Calu3 (cell line): ENCODE data around the gene KDM5C. TPM values are rescaled to one million over a fixed set of nuclear protein-coding genes. Genes with fewer than 3 reads are reported as not detected.

Experiments used
- BruUV-seq: library from RNA; stranded (reverse); fragments of 400-500 nt; replicated peaks from 2 replicates; lab custom pipeline; 2021; lab: Mats Ljungman, UMichigan
- CTCF ChIA-PET: fragments of 300-600 bp; sonication (Branson Sonifier 250); formaldehyde crosslinking; loops from one replicate; lab custom pipeline; 2022; ENCODE audit warnings: antibody characterized with exemption; lab: Charles Lee
- DNase-seq: peaks from one replicate; pipeline ENCODE4 v3.0.0; 2022
- H3K27ac Mint-ChIP-seq: one replicate; pipeline ENCODE4 v1.8.0; 2022; ENCODE audit warnings: mixed read lengths; ENCODE audit not compliant: unreplicated experiment
- H3K27me3 Mint-ChIP-seq: one replicate; pipeline ENCODE4 v1.8.0; 2022; ENCODE audit warnings: mixed read lengths; ENCODE audit not compliant: unreplicated experiment
- H3K36me3 Mint-ChIP-seq: one replicate; pipeline ENCODE4 v1.8.0; 2022; ENCODE audit warnings: mild to moderate bottlenecking, moderate library complexity, mixed read lengths; ENCODE audit not compliant: insufficient read depth, unreplicated experiment
- H3K4me1 Mint-ChIP-seq: one replicate; pipeline ENCODE4 v1.8.0; 2022; ENCODE audit warnings: mild to moderate bottlenecking, low read depth, mixed read lengths; ENCODE audit not compliant: unreplicated experiment
- H3K4me3 Mint-ChIP-seq: one replicate; pipeline ENCODE4 v1.8.0; 2022; ENCODE audit warnings: mild to moderate bottlenecking, low read depth, moderate library complexity, mixed read lengths; ENCODE audit not compliant: unreplicated experiment
- H3K9me3 Mint-ChIP-seq: one replicate; pipeline ENCODE4 v1.8.0; 2022; ENCODE audit warnings: low read depth, mixed read lengths; ENCODE audit not compliant: unreplicated experiment
- intact Hi-C: fragments of 100-400 bp; cut with micrococcal nuclease; formaldehyde crosslinking; loops from one replicate; pipeline ENCODE4 v1.10.0; 2022; ENCODE audit not compliant: unreplicated experiment
- total RNA-seq: library from RNA; stranded (reverse); gene quantifications from 2 replicates; pipeline ENCODE4 v1.2.3, GENCODE V29; 2022
- TF ChIP-seq, protein P1 (sequence below): fragments of 200-600 bp; IDR thresholded peaks from one replicate; pipeline ENCODE4 v1.8.0; 2022; ENCODE audit warnings: antibody characterized with exemption; ENCODE audit not compliant: unreplicated experiment

Gene KDM5C
- total RNA-seq, 1 experiment from 2014 or later, result 98.4 TPM

DNA sequence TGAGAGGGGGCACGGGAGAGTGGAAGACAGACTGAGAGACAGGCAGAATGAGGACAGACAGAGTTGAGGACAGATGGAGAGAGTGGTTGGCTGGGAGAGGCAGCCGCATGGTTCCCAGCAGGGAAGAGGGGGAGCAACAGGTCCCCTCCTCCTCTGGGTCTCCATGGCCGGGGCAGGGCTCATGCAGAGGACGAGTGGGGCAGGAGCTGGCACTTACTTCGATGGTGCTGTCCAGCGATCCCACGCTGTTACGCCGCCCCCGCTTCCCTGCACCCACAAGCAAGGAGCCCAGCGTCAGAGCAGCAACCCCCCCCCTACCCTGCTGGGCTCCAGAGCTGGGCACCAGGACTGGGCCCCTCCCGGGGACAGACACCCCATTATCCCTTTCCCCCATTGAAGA is 10.6 kb upstream of the KDM5C start:
- Mint-ChIP-seq H3K27ac (no peak overlapping the region), H3K36me3 (peaks cover 8% of the 10 kb centered on the region), H3K4me3 (no peak overlapping the region), H3K4me1 (no peaks in the 10 kb centered on the region), H3K27me3 (peaks cover 11% of the 10 kb centered on the region), H3K9me3 (no peaks in the 10 kb centered on the region)
- no peak for DNase-seq
- intact Hi-C loops, result no loop called here
- BruUV-seq, result no TSS peak
- CTCF ChIA-PET, result no interaction called here
- TF ChIP-seq, protein P1, sequence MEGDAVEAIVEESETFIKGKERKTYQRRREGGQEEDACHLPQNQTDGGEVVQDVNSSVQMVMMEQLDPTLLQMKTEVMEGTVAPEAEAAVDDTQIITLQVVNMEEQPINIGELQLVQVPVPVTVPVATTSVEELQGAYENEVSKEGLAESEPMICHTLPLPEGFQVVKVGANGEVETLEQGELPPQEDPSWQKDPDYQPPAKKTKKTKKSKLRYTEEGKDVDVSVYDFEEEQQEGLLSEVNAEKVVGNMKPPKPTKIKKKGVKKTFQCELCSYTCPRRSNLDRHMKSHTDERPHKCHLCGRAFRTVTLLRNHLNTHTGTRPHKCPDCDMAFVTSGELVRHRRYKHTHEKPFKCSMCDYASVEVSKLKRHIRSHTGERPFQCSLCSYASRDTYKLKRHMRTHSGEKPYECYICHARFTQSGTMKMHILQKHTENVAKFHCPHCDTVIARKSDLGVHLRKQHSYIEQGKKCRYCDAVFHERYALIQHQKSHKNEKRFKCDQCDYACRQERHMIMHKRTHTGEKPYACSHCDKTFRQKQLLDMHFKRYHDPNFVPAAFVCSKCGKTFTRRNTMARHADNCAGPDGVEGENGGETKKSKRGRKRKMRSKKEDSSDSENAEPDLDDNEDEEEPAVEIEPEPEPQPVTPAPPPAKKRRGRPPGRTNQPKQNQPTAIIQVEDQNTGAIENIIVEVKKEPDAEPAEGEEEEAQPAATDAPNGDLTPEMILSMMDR, result no peak

DNA sequence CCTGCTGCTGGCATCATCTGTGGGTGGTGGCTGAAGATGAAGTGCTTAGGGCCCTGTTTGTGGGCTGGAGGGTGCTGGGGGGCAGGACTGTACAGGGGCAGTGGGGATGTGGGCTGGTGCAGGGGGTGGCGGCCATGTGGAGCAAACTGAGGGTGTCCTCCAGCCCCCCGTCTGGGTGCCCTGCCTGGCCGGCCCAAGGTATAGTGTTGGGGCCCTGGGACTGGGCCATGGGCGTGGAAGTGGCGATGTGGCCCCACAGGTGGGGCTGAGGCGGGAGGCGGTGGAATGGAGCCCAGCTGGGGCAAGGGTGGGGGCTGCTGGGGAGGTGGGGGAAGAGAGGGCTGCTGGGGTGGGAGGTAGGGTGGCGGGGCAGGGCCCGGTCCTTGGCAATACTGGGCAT is 9.5 kb upstream of the KDM5C start:
- intact Hi-C loops, result no loop called here
- no peaks in the 10 kb centered on the region for H3K9me3 Mint-ChIP-seq
- TF ChIP-seq, protein P1, result no peak
- no peaks in the 10 kb centered on the region for H3K4me1 Mint-ChIP-seq
- DNase-seq, result no peak
- no peak overlapping the region for H3K27ac Mint-ChIP-seq
- peaks cover 8% of the 10 kb centered on the region for H3K36me3 Mint-ChIP-seq
- BruUV-seq, result no TSS peak
- no peak overlapping the region for H3K4me3 Mint-ChIP-seq
- H3K27me3 Mint-ChIP-seq, result peaks cover 16% of the 10 kb centered on the region
- CTCF ChIA-PET, result no interaction called here

DNA sequence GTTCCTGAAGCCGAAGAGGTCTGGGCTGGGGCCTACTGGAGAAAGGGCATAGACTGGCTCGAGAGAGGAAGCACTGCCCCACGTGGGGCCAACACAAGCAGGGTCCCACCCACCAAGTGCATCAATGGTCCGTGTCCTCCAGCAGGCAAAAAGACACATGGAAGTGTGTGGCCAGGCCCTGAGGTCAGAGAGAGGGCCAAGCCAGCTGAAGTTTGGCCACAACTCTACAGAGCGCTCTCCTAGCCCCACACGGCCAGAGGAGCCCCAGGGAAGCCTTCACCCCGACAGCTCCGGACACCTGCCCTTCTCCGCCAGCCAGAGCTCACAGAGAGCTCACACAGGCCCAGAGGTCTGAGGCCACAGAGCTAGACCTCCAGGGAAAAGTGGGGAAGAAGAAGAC is 8.5 kb upstream of the KDM5C start:
- CTCF ChIA-PET, result interaction anchor here (0.6 to 0.7 kb wide), 2 partner anchors 11 to 52 kb away, joined by 3 to 4 read pairs; no protein-coding TSS in a partner anchor
- Mint-ChIP-seq H3K4me3 (no peak overlapping the region), H3K27me3 (peaks cover 16% of the 10 kb centered on the region), H3K9me3 (no peaks in the 10 kb centered on the region), H3K36me3 (peaks cover 8% of the 10 kb centered on the region), H3K27ac (no peak overlapping the region), H3K4me1 (no peaks in the 10 kb centered on the region)
- DNase-seq, result no peak
- no TSS peak for BruUV-seq
- intact Hi-C loops, result no loop called here
- TF ChIP-seq, protein P1, result no peak

DNA sequence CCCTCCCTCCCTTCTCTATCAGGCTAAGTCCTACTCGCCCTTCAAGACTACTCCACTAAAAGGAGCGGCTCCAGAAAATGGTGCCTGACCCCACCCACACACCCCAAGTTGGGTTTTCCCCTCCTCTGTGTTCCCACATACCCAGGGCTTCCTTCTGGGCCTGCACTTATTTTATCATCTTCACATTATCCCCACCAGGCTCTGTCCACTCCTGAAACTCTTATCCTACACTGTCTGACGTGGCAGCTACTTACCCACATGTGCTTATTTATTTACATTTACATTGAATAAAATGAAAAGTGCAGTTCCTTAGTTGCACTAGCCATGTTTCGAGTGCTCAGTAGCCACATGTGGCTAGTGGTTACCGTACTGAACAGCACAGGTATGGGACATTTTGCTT is 5.1 kb upstream of the KDM5C start:
- no TSS peak for BruUV-seq
- H3K36me3 Mint-ChIP-seq, result peaks cover 6% of the 10 kb centered on the region

More for the DNA sequence above, 5.1 kb upstream of the KDM5C start:
- no peak overlapping the region for H3K4me3 Mint-ChIP-seq
- TF ChIP-seq, protein P1, result no peak
- no peaks in the 10 kb centered on the region for H3K9me3 Mint-ChIP-seq
- intact Hi-C loops, result no loop called here
- peaks cover 16% of the 10 kb centered on the region for H3K27me3 Mint-ChIP-seq
- H3K4me1 Mint-ChIP-seq, result no peaks in the 10 kb centered on the region
- DNase-seq, result no peak
- H3K27ac Mint-ChIP-seq, result no peak overlapping the region
- CTCF ChIA-PET, result interaction anchor here (0.6 kb wide), 1 partner anchor 9 kb away, joined by 9 read pairs; no protein-coding TSS in a partner anchor
